Loucy (cell line): Measurements from ENCODE around the gene BTRC.

Source experiments
- H2AFZ ChIP-seq: fragments of 200-600 bp; sonication (generic); 2 replicates; pipeline ENCODE4 v1.6.0; 2016; ENCODE audit warnings: antibody characterized with exemption, mild to moderate bottlenecking, low read length, moderate library complexity
- H3F3A ChIP-seq: fragments of 200-600 bp; 2 replicates; pipeline ENCODE4 v1.6.0; 2016; ENCODE audit warnings: antibody characterized with exemption, low read depth, mild to moderate bottlenecking
- H3K27me3 ChIP-seq: fragments of 200-600 bp; sonication (generic); 2 replicates; pipeline ENCODE4 v1.6.1; 2014; ENCODE audit warnings: low read length, mild to moderate bottlenecking; ENCODE audit not compliant: insufficient read depth, poor library complexity, severe bottlenecking
- H3K36me3 ChIP-seq: fragments of 200-600 bp; sonication (generic); 2 replicates; pipeline ENCODE4 v1.6.1; 2016; ENCODE audit warnings: low read length; ENCODE audit not compliant: insufficient read depth
- H3K4me1 ChIP-seq: fragments of 200-600 bp; sonication (generic); 2 replicates; pipeline ENCODE4 v1.5.1; 2014; ENCODE audit warnings: low read length, mild to moderate bottlenecking; ENCODE audit not compliant: insufficient read depth, poor library complexity, severe bottlenecking
- H3K4me2 ChIP-seq: fragments of 200-600 bp; sonication (generic); 2 replicates; pipeline ENCODE4 v1.6.0; 2014; ENCODE audit warnings: antibody characterized with exemption, low read length, low read depth, mild to moderate bottlenecking; ENCODE audit not compliant: poor library complexity, severe bottlenecking
- H3K4me3 ChIP-seq: fragments of 200-600 bp; sonication (generic); 2 replicates; pipeline ENCODE4 v1.5.1; 2014; ENCODE audit warnings: low read length, mild to moderate bottlenecking, mixed read lengths; ENCODE audit not compliant: poor library complexity, severe bottlenecking
- H3K79me2 ChIP-seq: fragments of 200-600 bp; sonication (generic); 2 replicates; pipeline ENCODE4 v1.6.1; 2014; ENCODE audit warnings: low read length; ENCODE audit not compliant: insufficient read depth
- H3K9ac ChIP-seq: fragments of 200-600 bp; sonication (generic); 2 replicates; pipeline ENCODE4 v1.6.0; 2014; ENCODE audit warnings: mild to moderate bottlenecking, low read depth, low read length, moderate library complexity; ENCODE audit not compliant: poor library complexity, severe bottlenecking
- H3K9me2 ChIP-seq: fragments of 200-600 bp; sonication (generic); replicated peaks from 2 replicates; pipeline ENCODE4 v1.6.1; 2016; ENCODE audit warnings: low read depth, low read length, mixed read lengths
- H3K9me3 ChIP-seq: fragments of 200-600 bp; sonication (generic); 2 replicates; pipeline ENCODE4 v1.6.1; 2014; ENCODE audit warnings: mild to moderate bottlenecking, antibody characterized with exemption, low read length, low read depth; ENCODE audit not compliant: insufficient read depth
- H4K20me1 ChIP-seq: fragments of 200-600 bp; sonication (generic); 2 replicates; pipeline ENCODE4 v1.6.0; 2014; ENCODE audit warnings: antibody characterized with exemption, low read length, mild to moderate bottlenecking; ENCODE audit not compliant: insufficient read depth, poor library complexity, severe bottlenecking
- EZH2phosphoT487 ChIP-seq: fragments of 200-600 bp; IDR thresholded peaks from 2 replicates; pipeline ENCODE4 v1.6.1; 2018; ENCODE audit warnings: antibody characterized with exemption, mild to moderate bottlenecking, moderate library complexity, borderline replicate concordance
- TF ChIP-seq, protein P1 (sequence below): fragments of 200-600 bp; sonication (generic); conservative IDR thresholded peaks from 2 replicates; pipeline ENCODE4 v1.5.1; 2014; ENCODE audit warnings: mild to moderate bottlenecking, antibody characterized with exemption, low read length

The BTRC gene

DNA sequence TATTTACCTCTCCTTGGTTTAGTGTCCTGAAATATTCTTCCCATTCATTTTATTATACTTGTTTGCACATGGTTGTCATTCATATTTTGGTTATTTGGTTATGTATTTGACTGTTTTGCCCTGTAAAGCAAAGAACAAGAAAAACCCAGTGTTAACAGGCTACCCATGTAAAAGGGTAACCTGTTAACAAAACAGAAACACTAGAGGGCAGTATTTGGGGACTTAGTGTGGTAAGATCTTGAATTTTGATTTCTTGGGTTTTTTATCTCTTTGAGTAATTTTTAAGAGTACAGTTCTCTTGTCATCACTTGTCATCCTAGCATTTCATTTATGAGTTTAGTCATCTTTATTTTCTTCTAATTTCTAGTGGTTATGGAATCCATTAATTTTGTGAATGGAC lies 182.8 kb downstream of the BTRC start:
- Histone ChIP-seq H4K20me1 (no peaks in the 10 kb centered on the region), H3K27me3 (no peaks in the 10 kb centered on the region), H3K79me2 (no peaks in the 10 kb centered on the region), H3K4me2 (peak overlapping the region; percentile 73), H3K4me3 (peak overlapping the region; percentile 36), H3K36me3 (peaks cover 23% of the 10 kb centered on the region; the same call in 1 of the 2 replicates), H3F3A (peaks cover 3% of the 10 kb centered on the region; the same call in 1 of the 2 replicates), H3K9me2 (no peaks in the 10 kb centered on the region), H3K9me3 (no peaks in the 10 kb centered on the region), H3K9ac (peak overlapping the region; percentile 56), H3K4me1 (peaks cover 18% of the 10 kb centered on the region), H2AFZ (no peak overlapping the region)
- no peak for TF ChIP-seq EZH2phosphoT487
- TF ChIP-seq, protein P1, sequence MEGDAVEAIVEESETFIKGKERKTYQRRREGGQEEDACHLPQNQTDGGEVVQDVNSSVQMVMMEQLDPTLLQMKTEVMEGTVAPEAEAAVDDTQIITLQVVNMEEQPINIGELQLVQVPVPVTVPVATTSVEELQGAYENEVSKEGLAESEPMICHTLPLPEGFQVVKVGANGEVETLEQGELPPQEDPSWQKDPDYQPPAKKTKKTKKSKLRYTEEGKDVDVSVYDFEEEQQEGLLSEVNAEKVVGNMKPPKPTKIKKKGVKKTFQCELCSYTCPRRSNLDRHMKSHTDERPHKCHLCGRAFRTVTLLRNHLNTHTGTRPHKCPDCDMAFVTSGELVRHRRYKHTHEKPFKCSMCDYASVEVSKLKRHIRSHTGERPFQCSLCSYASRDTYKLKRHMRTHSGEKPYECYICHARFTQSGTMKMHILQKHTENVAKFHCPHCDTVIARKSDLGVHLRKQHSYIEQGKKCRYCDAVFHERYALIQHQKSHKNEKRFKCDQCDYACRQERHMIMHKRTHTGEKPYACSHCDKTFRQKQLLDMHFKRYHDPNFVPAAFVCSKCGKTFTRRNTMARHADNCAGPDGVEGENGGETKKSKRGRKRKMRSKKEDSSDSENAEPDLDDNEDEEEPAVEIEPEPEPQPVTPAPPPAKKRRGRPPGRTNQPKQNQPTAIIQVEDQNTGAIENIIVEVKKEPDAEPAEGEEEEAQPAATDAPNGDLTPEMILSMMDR = peak; percentile 83

DNA sequence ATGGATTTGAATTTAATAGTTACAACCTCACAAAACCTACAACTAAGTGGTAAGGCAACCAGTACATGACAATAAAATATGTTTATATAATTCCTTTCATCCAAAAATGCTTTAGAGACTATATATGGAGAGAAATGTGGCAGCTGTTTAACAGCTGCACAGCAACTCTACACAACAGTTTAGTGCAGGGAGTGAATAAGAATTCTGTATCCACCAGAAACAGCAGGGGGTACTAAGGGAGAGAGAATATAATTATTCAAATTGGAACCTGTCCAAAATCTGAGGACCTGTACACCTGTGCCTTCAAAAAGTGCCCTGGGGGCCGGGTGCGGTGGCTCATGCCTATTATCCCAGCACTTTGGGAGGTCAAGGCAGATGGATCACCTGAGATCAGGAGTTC lies 184.5 kb downstream of the BTRC start:
- no peak overlapping the region for H2AFZ ChIP-seq
- H3K9me3 ChIP-seq = no peaks in the 10 kb centered on the region
- H3K9me2 ChIP-seq = no peaks in the 10 kb centered on the region
- no peak overlapping the region for H3K9ac ChIP-seq
- no peaks in the 10 kb centered on the region for H3K27me3 ChIP-seq
- TF ChIP-seq, protein P1 = no peak
- no peaks in the 10 kb centered on the region for H3K79me2 ChIP-seq
- no peak overlapping the region for H3K4me3 ChIP-seq
- H3K36me3 ChIP-seq = peaks cover 11% of the 10 kb centered on the region; the same call in 1 of the 2 replicates
- no peak overlapping the region for H3K4me2 ChIP-seq
- H3F3A ChIP-seq = peaks cover 3% of the 10 kb centered on the region; the same call in 1 of the 2 replicates
- H4K20me1 ChIP-seq = no peaks in the 10 kb centered on the region
- peaks cover 18% of the 10 kb centered on the region for H3K4me1 ChIP-seq

DNA sequence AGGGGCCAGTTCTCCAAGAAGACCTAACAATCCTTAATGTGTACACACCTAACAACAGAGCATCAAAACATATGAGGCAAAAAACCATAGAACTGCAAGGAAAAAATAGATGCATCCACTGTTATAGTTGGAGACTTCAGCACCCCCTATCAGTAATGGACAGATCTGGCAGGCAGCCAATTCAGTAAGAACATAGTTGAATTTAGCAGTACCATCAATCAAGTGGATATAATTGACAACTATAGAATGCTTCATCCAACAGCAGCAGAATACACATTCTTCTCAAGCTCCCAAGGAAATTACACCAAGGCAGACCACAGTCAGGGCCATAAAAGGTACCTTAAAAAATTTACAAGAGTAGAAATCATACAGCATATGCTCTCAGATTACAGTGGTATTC lies 191.9 kb downstream of the BTRC start:
- no peaks in the 10 kb centered on the region for H3K9me2 ChIP-seq
- no peaks in the 10 kb centered on the region for H3K79me2 ChIP-seq
- H3F3A ChIP-seq = no peaks in the 10 kb centered on the region
- no peak overlapping the region for H2AFZ ChIP-seq
- no peaks in the 10 kb centered on the region for H3K27me3 ChIP-seq
- H3K9me3 ChIP-seq = no peaks in the 10 kb centered on the region
- H3K4me3 ChIP-seq = no peak overlapping the region
- no peaks in the 10 kb centered on the region for H3K36me3 ChIP-seq
- no peak overlapping the region for H3K9ac ChIP-seq
- H3K4me1 ChIP-seq = no peaks in the 10 kb centered on the region
- H3K4me2 ChIP-seq = no peak overlapping the region
- no peak for TF ChIP-seq EZH2phosphoT487
- no peaks in the 10 kb centered on the region for H4K20me1 ChIP-seq

DNA sequence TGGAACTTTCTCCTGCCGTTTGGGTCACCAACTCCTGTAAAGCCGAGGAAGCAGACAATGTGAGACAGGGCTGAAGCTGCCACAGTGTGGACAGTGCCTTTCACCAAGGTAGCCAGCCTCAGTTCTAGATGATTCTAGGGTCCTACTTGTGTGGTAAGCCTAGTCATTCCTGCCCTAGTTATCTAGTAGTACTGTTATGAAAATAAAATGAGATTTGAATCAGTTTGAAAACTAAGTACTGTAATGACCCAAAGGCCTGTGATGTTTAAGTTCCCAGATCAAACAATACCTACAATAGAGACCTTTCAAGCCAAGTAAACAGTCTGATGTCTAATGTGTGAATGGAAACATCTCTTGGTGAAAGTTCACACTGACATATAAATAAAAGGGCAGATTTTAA lies 197.0 kb downstream of the BTRC start:
- Histone ChIP-seq H3F3A (no peaks in the 10 kb centered on the region), H3K4me2 (no peak overlapping the region), H3K27me3 (no peaks in the 10 kb centered on the region), H3K36me3 (peaks cover 13% of the 10 kb centered on the region; the same call in 1 of the 2 replicates), H3K9me2 (no peaks in the 10 kb centered on the region), H3K9me3 (no peaks in the 10 kb centered on the region), H3K4me3 (no peak overlapping the region), H3K9ac (no peak overlapping the region), H3K4me1 (no peaks in the 10 kb centered on the region), H2AFZ (no peak overlapping the region), H4K20me1 (no peaks in the 10 kb centered on the region), H3K79me2 (no peaks in the 10 kb centered on the region)
- TF ChIP-seq EZH2phosphoT487 = no peak
- TF ChIP-seq, protein P1 = no peak
